Measurements from ENCODE around the gene KCNJ15. TPM values are rescaled to one million over a fixed set of nuclear protein-coding genes. Genes with fewer than 3 reads are reported as not detected.

Gene KCNJ15
- total RNA-seq, 1 experiment from 2014 or later: not detected

- H3K4me3 ChIP-seq (replicated peaks in 1 of 2; ENCODE audit: low read depth in 1 of 2, low read length in 2 of 2): no peak overlapping the region
- intact Hi-C loops (cut with micrococcal nuclease): no loop called here
- H3K27ac ChIP-seq (ENCODE audit: low read depth, low read length): no peak overlapping the region
- H3K36me3 ChIP-seq (ENCODE audit: control insufficient read depth in 1 of 2, insufficient read depth in 2 of 2, low read length in 2 of 2): no peaks in the 10 kb centered on the region
- no peak overlapping the region for H2AFZ ChIP-seq (ENCODE audit: low read depth, low read length, poor library complexity, severe bottlenecking)
- H3K9me3 ChIP-seq (ENCODE audit: control insufficient read depth in 1 of 2, insufficient read depth in 1 of 2, low read depth in 1 of 2, low read length in 2 of 2): peaks cover 0 to 21% of the 10 kb centered on the region in 2 experiments; a peak in 1 of 4 replicates
- H3K9ac ChIP-seq (ENCODE audit: low read length): no peak overlapping the region
- no peaks in the 10 kb centered on the region for H3K4me1 ChIP-seq (ENCODE audit: control insufficient read depth in 1 of 2, insufficient read depth in 2 of 2, low read length in 2 of 2)
- H3K9me2 ChIP-seq (ENCODE audit: insufficient read depth): no peaks in the 10 kb centered on the region
- ATAC-seq: no peak
- no peak for DNase-seq (ENCODE audit: low read depth, low spot score)
- RAD21 ChIA-PET (ENCODE audit: low non-redundant PET in 1 of 2, low total read pairs in 2 of 2, uncharacterized antibody in 2 of 2, unreplicated experiment in 2 of 2): no interaction called here
- POLR2A ChIA-PET: no interaction called here
- CTCF ChIA-PET: no interaction called here
- no peak overlapping the region for H3K4me2 ChIP-seq (ENCODE audit: low read length)
- no peaks in the 10 kb centered on the region for H3K27me3 ChIP-seq (ENCODE audit: insufficient read depth, low read length)
- no peaks in the 10 kb centered on the region for H4K20me1 ChIP-seq (ENCODE audit: insufficient read depth)
- TF ChIP-seq RAD21 (IDR thresholded peaks at IDR 0.05; ENCODE audit: low read depth) (no peak), ZFX (IDR thresholded peaks at IDR 0.05) (no peak), FOSL1 (IDR thresholded peaks at IDR 0.05; ENCODE audit: low read depth) (no peak), ZBTB33 (IDR thresholded peaks at IDR 0.05; ENCODE audit: extremely low read depth, insufficient replicate concordance, low read length) (no peak), SP1 (IDR thresholded peaks at IDR 0.05; ENCODE audit: low read depth) (no peak), EZH2phosphoT487 (IDR thresholded peaks at IDR 0.05; ENCODE audit: borderline replicate concordance) (no peak), SIN3A (IDR thresholded peaks at IDR 0.05; ENCODE audit: low read depth) (no peak), POLR2A (IDR thresholded peaks at IDR 0.05; ENCODE audit: borderline replicate concordance, extremely low read depth, insufficient read depth, insufficient read length) (no peak), CEBPB (IDR thresholded peaks at IDR 0.05; ENCODE audit: low read depth) (no peak), MAX (IDR thresholded peaks at IDR 0.05) (no peak), YY1 (IDR thresholded peaks at IDR 0.05; ENCODE audit: extremely low read depth, insufficient replicate concordance, low read depth, low read length) (no peak), ELF1 (IDR thresholded peaks at IDR 0.05; ENCODE audit: borderline replicate concordance, low read depth) (no peak), REST (IDR thresholded peaks at IDR 0.05; ENCODE audit: low read depth) (no peak), EZH2 (IDR thresholded peaks at IDR 0.05) (no peak), EGR1 (IDR thresholded peaks at IDR 0.05; ENCODE audit: low read depth) (no peak)
- no peaks in the 10 kb centered on the region for H3K79me2 ChIP-seq (ENCODE audit: insufficient read depth, low read length)
- no TSS peak for BruUV-seq (replicated peaks)
Measured at GRCh38 chr21:38240129-38240528, 16.7 kb upstream of the KCNJ15 start.

All from HCT116 (cell line).